Measurements from ENCODE around the gene SPDYE9. TPM values are rescaled to one million over a fixed set of nuclear protein-coding genes. Genes with fewer than 3 reads are reported as not detected.

Gene SPDYE9
- total and polyA plus RNA-seq, 2 of the 8 experiments (the other 6 are each of a cell fraction or from before 2014, with no cell fraction given) = not detected

Small RNA genes within 50 kb of the gene (small RNA-seq; reads per million reads assigned to genes)
- not detected for gene RF00019 (ENCODE audit: insufficient read depth)

Other genes starting within 250 kb of the SPDYE9 start
- gene POM121, start 160.9 kb downstream of the SPDYE9 start, total RNA-seq (2021; fragmentation: NEBNext Ultra II Directional; extraction: Animal tissue kit (Norgen Biotek cat#: 25700)) = 57.0 and 60.0 TPM in 2 replicates
- gene POM121, start 160.9 kb downstream of the SPDYE9 start, polyA plus RNA-seq (2011; rRNA removed) = 11.5 and 16.9 TPM in 2 replicates
- 0.52 TPM in 1 of 2 replicates, not detected in the other for gene TRIM74, start 116.6 kb downstream of the SPDYE9 start, total RNA-seq (2021; fragmentation: NEBNext Ultra II Directional; extraction: Animal tissue kit (Norgen Biotek cat#: 25700))
- not detected in 2 replicates for gene TRIM74, start 116.6 kb downstream of the SPDYE9 start, polyA plus RNA-seq (2011; rRNA removed)
- not detected in 2 replicates for gene SPDYE8, start 56.3 kb downstream of the SPDYE9 start, total RNA-seq (2021; fragmentation: NEBNext Ultra II Directional; extraction: Animal tissue kit (Norgen Biotek cat#: 25700))
- gene SPDYE8, start 56.3 kb downstream of the SPDYE9 start, polyA plus RNA-seq (2011; rRNA removed) = not detected in 2 replicates
- gene SPDYE11, start 28.1 kb downstream of the SPDYE9 start, total RNA-seq (2021; fragmentation: NEBNext Ultra II Directional; extraction: Animal tissue kit (Norgen Biotek cat#: 25700)) = not detected in 2 replicates
- not detected in 2 replicates for gene SPDYE11, start 28.1 kb downstream of the SPDYE9 start, polyA plus RNA-seq (2011; rRNA removed)
- 55.8 and 56.2 TPM in 2 replicates for gene NSUN5, start 222.8 kb upstream of the SPDYE9 start, total RNA-seq (2021; fragmentation: NEBNext Ultra II Directional; extraction: Animal tissue kit (Norgen Biotek cat#: 25700))
- 89.0 and 110 TPM in 2 replicates for gene NSUN5, start 222.8 kb upstream of the SPDYE9 start, polyA plus RNA-seq (2011; rRNA removed)
- 0.31 TPM in 1 of 2 replicates, not detected in the other for gene TRIM50, start 242.0 kb upstream of the SPDYE9 start, total RNA-seq (2021; fragmentation: NEBNext Ultra II Directional; extraction: Animal tissue kit (Norgen Biotek cat#: 25700))
- 0.12 and 0.25 TPM in 2 replicates for gene TRIM50, start 242.0 kb upstream of the SPDYE9 start, polyA plus RNA-seq (2011; rRNA removed)
- gene FKBP6, start 242.1 kb upstream of the SPDYE9 start, total RNA-seq (2021; fragmentation: NEBNext Ultra II Directional; extraction: Animal tissue kit (Norgen Biotek cat#: 25700)) = 0.19 TPM in 1 of 2 replicates, not detected in the other
- gene FKBP6, start 242.1 kb upstream of the SPDYE9 start, polyA plus RNA-seq (2011; rRNA removed) = 0.11 and 0.14 TPM in 2 replicates

Measured in H1 (cell line).